H54 (cell line): Measurements from ENCODE around the gene MPPED2.

Experiments used
- DNase-seq: peaks from one replicate; pipeline ENCODE4 v3.0.0; 2011; ENCODE audit warnings: low spot score, mixed read lengths; ENCODE audit not compliant: insufficient read length
- FAIRE-seq: peaks from 3 replicates; lab custom pipeline; 2011; peaks lifted over from hg19 to GRCh38; lab: Jason Lieb, UNC
- POLR2A ChIP-seq: IDR thresholded peaks from 2 replicates; pipeline ENCODE4 v1.6.1; 2011; ENCODE audit warnings: low read depth, mild to moderate bottlenecking, low read length

The MPPED2 gene

DNA sequence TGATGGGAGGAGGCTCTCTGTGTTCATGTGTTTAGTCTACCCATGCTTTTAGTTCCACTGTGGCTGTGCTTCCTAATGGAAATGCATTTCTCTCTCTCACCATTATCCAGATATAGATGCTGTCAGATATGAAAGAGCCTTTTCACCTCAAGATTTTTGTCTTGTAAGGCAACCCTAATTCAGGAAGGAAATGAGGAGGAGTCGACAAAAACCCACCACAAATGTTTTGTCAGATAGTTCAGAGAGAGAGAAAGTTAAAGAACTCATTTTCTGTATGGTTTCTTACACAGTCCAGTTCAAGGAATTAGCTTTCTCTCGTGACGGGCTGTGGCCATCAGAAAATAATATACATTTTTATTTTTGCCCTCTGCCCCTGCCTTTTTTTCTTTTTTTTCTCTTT is 180.8 kb downstream of the MPPED2 start:
- FAIRE-seq = no peak
- no peak for DNase-seq
- TF ChIP-seq POLR2A = no peak

DNA sequence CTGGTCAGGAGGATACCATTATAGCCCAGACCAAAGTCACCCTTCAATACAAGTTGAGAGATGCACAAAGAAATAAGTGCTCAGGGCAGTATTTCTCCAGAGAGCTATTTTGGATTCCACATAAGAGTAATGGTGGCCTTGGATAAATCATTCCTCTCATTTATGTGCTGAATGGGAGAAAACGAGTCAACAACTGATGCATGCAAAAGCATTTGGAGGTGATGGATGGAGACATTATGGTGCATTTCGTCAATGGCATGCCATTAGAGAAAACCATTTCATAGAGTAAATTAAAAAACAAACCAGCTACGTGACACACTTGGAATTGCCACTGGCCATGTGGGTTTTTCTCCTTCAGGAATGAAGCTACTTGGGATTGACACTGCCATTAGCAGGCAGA is 182.0 kb downstream of the MPPED2 start:
- no peak for TF ChIP-seq POLR2A
- FAIRE-seq = no peak
- DNase-seq = no peak

DNA sequence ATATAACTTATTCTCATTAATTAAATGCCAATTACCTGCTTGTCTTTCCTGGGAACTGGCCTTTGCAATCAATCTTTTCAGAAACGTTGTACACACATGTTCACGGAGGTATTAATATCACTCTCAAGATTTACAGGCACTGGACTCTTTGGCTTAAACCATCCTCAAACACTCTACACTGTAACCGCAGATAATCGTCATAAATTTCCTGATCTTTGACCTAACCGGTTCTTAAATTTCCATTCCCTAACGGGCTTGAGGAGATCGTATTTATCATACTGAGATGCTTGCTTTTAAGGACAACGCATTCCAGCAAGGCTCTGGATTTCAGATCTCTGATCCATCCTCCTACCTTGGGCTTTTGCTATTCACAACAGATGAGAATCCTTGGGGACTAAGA is 190.4 kb downstream of the MPPED2 start:
- FAIRE-seq = no peak
- no peak for TF ChIP-seq POLR2A
- DNase-seq = no peak

DNA sequence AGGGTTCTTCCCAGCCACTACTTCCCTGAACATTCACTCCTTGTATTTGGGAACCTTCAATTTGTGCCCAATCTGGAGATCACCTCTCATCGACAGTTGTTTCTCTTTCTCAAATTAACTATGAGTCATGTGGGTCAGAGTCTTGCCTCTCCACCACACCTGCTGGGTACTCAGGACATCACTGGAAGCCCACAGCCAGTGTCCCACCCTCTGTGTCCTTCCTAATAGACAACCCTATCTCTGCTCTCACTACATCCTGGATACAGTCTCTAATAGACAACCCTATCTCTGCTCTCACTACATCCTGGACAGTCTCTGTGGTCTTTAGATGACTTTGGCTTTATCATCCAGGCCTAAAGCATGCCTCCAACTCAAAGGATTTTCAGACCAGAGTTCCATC is 193.1 kb downstream of the MPPED2 start:
- TF ChIP-seq POLR2A = no peak
- DNase-seq (no peak), FAIRE-seq (no peak)

DNA sequence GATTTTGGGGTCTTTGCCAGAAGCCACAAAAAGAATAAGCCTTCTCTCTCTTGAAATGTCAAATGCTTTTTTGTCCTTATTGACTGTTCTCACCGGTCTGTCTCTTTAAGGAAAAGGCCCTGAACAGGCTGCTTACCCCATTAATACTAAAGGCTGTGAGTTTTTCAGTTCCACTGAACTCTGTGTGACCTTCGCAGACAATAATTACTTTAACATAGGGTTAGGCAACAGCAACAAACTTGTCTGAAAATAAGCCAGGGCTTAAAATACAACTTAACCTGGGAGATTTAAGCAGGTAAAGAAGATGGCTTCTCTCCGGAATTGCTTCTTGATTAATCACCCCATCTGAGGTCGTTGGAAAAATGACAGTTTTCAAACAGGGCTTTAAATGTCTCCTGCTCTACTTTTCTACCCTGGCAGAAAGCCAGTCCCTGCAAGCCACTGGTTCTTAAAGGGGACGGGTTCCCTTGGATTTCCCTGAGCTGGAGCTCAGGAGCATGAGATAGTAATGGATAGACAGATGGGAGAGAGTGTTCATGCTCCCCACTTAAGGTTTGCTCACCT is 193.8 kb downstream of the MPPED2 start:
- FAIRE-seq = no peak
- no peak for DNase-seq
- TF ChIP-seq POLR2A = no peak

DNA sequence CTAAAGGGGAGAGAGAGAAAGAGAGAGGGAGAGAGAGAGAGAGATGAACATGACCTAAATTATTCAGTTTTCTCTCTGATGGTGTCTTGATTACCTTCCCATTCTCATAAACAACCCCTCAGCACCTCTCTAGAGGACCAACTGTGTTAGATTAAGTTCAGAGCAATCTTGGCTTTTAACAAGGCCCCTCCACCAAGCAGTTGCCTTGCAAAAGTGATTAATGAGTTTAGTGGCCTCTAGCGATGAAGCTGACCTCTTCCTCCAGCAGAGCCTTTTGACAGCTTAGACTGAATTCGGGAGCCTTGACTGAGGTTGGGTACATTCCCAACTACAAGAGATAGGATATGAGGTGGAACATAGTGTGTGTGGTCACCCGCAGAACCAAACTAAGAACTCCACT is 197.2 kb downstream of the MPPED2 start:
- DNase-seq (no peak), FAIRE-seq (no peak)
- no peak for TF ChIP-seq POLR2A

DNA sequence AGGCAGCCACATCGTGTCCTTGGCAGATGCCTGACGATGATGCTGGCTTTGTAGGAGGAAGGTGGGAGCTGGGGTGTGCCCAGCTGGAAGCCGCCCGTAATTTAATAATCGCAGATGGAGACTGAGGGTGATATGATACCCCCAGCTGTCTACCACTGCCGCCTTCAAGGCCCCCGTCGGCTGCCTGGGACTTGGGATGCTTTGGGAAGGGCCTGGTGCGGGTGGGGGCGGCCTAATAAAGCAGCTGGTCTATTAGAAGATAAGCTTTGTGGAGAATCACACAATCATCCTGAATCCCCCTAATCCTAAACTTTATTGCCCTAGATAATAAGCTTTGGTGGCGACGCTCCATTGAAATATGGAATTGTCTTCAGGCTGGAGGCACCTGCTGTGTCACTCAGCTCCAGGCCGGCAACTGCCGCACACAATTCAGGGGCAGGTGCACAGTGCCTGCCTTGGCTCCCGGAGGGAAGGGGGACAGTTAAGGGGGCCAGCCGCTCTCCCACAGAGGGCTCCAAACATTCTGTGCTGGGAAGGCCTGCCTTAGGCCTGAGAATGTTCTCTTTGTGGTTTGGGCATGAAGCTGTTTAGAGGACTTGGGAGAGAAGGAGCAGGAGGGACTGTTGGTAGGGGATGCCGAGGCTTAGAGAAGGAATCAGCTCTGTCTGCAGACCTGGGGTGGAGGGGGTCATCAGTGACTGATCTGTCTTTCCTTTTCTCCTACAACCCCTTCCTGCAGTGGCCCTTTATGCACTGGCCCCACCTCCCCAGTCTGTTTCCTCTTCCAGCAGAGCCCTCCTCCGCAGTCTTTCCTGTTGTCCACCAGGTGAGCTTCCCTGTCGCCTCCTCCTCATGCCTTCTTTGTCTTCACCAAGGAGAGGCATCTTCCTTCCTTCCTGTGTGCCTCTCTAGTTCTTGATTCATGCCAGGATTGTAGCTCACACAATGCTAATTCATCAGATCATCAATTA is 198.0 kb downstream of the MPPED2 start:
- TF ChIP-seq POLR2A = no peak
- FAIRE-seq = no peak

DNA sequence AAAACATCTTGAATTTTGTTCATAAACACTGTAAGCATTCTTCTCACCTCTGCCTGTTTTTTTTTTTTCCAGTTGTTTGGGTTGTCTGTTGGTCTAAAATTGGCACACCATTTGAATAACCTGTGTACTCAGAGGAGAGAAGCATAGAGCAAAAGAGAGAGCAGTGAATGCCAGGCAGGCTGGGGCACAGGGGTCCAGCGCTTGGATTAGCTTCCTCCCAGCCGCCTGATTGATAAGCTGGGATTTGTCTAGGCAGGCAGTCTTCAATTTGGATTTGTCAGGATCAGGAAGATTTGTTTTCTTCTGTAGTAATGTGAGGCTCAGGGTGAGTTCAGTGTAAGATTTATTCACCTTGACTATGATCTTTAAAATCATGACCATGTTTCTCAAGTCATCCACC is 204.3 kb downstream of the MPPED2 start:
- no peak for FAIRE-seq

More for the DNA sequence above, 198.0 kb downstream of the MPPED2 start:
- no peak for DNase-seq

DNA sequence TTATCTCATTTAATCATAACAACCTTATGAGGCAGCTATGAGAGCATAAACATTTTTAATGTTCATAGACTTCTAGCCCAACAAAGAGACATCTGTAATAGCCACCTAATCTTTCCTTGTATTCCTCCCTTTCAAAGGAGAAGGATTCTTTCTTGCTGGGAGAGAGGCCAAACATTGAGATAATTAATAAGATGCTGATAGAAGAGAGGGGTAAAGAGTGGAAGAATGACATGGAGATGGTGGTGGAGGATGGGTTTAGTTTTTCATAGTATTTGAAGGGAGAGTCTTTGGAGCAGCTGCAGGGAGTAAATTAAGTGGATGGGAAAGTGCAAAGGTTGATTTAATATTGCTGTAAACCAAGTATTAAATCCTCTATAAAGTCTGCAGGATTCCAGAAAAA is 205.3 kb downstream of the MPPED2 start:
- DNase-seq (no peak), FAIRE-seq (no peak)
- no peak for TF ChIP-seq POLR2A

More for the DNA sequence above, 204.3 kb downstream of the MPPED2 start:
- DNase-seq = no peak
- no peak for TF ChIP-seq POLR2A

DNA sequence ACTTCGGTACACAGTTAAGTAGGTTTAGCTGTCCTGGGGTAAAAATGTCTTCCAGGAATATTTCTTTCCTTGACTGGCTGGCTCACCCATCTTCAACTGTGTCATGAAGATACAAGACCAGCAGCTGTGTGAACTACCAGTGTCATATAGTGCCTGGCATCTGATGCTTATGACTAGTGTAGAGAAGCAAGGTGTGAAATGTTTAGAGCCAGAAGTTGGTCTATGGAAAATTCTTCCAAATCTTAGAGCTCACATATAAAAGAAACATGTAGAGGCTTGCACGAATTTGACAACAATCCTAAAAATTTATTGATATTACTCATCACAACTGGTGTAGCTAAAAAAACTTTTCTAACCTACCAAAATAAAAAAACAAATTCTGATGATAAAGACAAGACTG is 208.8 kb downstream of the MPPED2 start:
- FAIRE-seq (no peak), DNase-seq (no peak)
- TF ChIP-seq POLR2A = no peak

DNA sequence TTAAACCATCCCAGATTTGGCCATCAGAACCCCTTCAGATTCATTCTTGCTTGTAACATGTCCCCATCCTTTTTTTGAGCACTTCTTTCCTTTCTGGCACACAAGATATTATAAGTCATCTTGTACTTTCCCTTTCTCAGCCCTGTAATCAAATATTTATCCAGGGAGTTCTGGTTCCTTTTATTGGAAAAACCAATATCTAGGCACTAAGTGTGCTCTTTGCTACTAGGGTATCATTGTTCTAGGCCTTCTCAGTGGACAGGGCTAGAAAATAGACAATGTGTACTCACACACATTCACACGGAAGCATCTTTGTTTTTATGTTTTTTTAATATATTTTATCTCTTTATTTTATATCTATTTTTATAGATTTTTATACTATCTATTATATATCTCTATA is 216.0 kb downstream of the MPPED2 start:
- TF ChIP-seq POLR2A = no peak
- FAIRE-seq (no peak), DNase-seq (no peak)

DNA sequence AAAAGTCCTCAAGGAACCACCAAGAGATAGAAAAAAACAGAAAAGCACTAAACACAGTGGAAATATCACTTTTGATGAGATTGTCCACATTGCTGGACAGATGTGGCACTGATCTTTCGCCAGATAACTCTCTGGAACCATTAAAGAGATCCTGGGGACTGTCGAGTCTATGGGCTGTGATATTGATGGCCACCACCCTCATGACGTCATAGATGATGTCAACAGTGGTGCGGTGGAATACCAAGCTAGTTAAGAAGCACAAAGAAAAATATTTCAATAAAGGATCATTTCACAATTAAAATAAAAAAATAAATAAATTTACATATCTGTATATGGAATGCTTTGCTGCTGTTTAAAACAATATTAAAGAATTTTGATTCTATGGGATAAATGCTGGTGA is 217.8 kb downstream of the MPPED2 start:
- TF ChIP-seq POLR2A = no peak
- DNase-seq (no peak), FAIRE-seq (no peak)

DNA sequence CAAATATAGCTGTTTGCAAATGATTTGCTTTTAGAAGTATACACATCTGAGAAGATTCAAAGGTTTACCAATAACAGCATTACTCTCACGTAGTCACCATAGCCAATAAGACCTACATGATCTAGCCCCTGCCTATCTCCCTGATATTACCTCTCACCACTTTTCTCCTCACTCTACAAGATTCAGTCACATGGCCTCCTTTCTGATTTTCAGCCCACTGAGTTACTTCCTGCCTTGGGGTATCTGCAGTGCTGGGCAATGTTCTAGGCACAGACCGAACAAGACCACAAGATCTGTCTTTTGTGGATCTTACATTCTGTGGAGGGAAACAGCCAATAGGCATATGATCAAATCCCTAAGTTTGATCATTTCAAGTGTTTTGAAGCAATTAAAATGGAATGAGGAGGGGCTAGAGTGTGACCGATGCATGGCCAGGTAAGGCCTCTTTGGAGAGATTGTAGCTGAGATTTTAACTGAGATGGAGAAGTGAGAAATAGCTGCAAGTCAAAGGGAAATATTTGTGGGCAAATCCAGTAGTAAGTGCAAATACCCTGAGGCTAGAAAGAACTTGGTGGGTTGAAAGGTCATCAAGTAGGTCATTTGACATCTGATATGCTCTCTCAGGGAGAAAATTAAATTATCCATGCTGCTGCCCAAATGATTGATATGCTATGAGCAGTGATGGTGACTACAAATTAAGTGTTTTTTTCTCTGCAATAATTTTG is 220.2 kb downstream of the MPPED2 start:
- DNase-seq (no peak), FAIRE-seq (no peak)
- no peak for TF ChIP-seq POLR2A
